Measurements from ENCODE around the gene MICU2. TPM values are rescaled to one million over a fixed set of nuclear protein-coding genes. Genes with fewer than 3 reads are reported as not detected.

The MICU2 gene
- 51.7 and 80.7 TPM in 2 replicates for total RNA-seq

GRCh38 chr13:21603531-21604448 lies at the start of gene MICU2:
MICU2 (minus strand) TSS chr13:21604170; CDS start chr13:21604148, 22 bp downstream.

GRCh38 chr13:21458813-21459701 lies 144.9 kb downstream of the MICU2 start, which contains the start of gene ZDHHC20:
ZDHHC20 (minus strand) TSS chr13:21459303; CDS start chr13:21459171, 132 bp downstream.

Other genes starting within 250 kb of the MICU2 start
- 57.7 and 67.5 TPM in 2 replicates for gene ZDHHC20, start 144.9 kb downstream of the MICU2 start, total RNA-seq
- not detected in 2 replicates for gene FGF9, start 66.9 kb upstream of the MICU2 start, total RNA-seq